Activated CD4-positive, alpha-beta memory T cell treated with anti-CD3 and anti-CD28 coated beads for 36 hours (primary cell): ENCODE data around the gene NUDT7. TPM values are rescaled to one million over a fixed set of nuclear protein-coding genes. Genes with fewer than 3 reads are reported as not detected.

Source experiments
- CTCF ChIA-PET: fragments of 350-600 bp; sonication (Branson Sonifier 250); formaldehyde crosslinking; loops from one replicate; lab custom pipeline; 2021; ENCODE audit warnings: antibody characterized with exemption, inconsistent platforms; lab: Charles Lee
- POLR2A ChIA-PET: fragments of 350-600 bp; sonication (Branson Sonifier 250); formaldehyde crosslinking; loops from one replicate; lab custom pipeline; 2021; ENCODE audit warnings: antibody characterized with exemption; lab: Charles Lee
- DNase-seq: peaks from one replicate; pipeline ENCODE4 v3.0.0-alpha.2; 2020
- H3K27ac Mint-ChIP-seq: one replicate; pipeline ENCODE4 v1.8.0; 2021; ENCODE audit warnings: mixed read lengths
- H3K27me3 Mint-ChIP-seq: one replicate; pipeline ENCODE4 v1.8.0; 2021; ENCODE audit warnings: mixed read lengths
- H3K36me3 Mint-ChIP-seq: one replicate; pipeline ENCODE4 v1.8.0; 2021; ENCODE audit warnings: mixed read lengths
- H3K4me1 Mint-ChIP-seq: one replicate; pipeline ENCODE4 v1.8.0; 2021; ENCODE audit warnings: low read depth, mixed read lengths
- H3K4me3 Mint-ChIP-seq: one replicate; pipeline ENCODE4 v1.8.0; 2021; ENCODE audit warnings: mild to moderate bottlenecking, mixed read lengths
- H3K9me3 Mint-ChIP-seq: one replicate; pipeline ENCODE4 v1.8.0; 2021; ENCODE audit warnings: mixed read lengths
- intact Hi-C: fragments of 100-400 bp; cut with micrococcal nuclease; formaldehyde crosslinking; loops from one replicate; pipeline ENCODE4 v1.15.1; 2023
- total RNA-seq, 2 experiments: library from RNA; stranded (reverse); gene quantifications; one replicate each; pipeline ENCODE4 v1.2.3, GENCODE V29; 2021

The NUDT7 gene
- total RNA-seq, 2 experiments from 2014 or later, result 8.2 to 10.1 TPM

DNA sequence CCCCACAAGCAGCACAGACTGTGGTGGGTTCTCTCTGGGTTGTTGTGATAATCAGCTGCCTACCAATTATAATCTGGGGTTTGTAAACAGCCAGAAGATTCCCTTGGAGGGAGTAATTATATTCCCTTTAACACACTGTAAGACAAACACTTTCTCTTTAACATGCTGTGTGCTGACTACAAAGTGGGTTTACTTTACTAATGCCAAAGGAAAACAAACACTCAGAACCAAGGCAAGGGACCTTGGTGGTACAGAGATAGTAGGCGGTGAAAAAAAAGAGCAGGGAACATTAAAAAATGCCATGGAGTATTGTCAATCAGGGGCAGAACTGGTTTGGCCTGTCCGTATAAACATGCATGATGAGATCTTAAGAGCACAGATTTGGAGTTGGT lies 63.1 kb downstream of the NUDT7 start:
- no peaks in the 10 kb centered on the region for H3K9me3 Mint-ChIP-seq
- H3K4me3 Mint-ChIP-seq, result no peak overlapping the region
- peaks cover 12% of the 10 kb centered on the region for H3K4me1 Mint-ChIP-seq
- no peak for DNase-seq
- intact Hi-C loops, result loop anchor here (5.0 kb wide), 2 partner anchors 63 to 108 kb away; partner anchors contain the start of gene NUDT7
- H3K27ac Mint-ChIP-seq, result no peak overlapping the region
- peaks cover 42% of the 10 kb centered on the region for H3K27me3 Mint-ChIP-seq
- ChIA-PET CTCF (no interaction called here), POLR2A (no interaction called here)
- H3K36me3 Mint-ChIP-seq, result no peaks in the 10 kb centered on the region

- CTCF ChIA-PET, result no interaction called here
- no peak for DNase-seq
- Mint-ChIP-seq H3K4me1 (peaks cover 12% of the 10 kb centered on the region), H3K4me3 (no peak overlapping the region), H3K27ac (no peak overlapping the region), H3K9me3 (no peaks in the 10 kb centered on the region), H3K27me3 (peaks cover 51% of the 10 kb centered on the region), H3K36me3 (no peaks in the 10 kb centered on the region)
- POLR2A ChIA-PET, result no interaction called here
- intact Hi-C loops, result loop anchor here (5.0 kb wide), 2 partner anchors 64 to 109 kb away; partner anchors contain the start of gene NUDT7
Observed at GRCh38 chr16:77786186-77786847, 64.0 kb downstream of the NUDT7 start.

GRCh38 chr16:77787452-77787851 lies 65.1 kb downstream of the NUDT7 start:
- H3K27me3 Mint-ChIP-seq, result peaks cover 60% of the 10 kb centered on the region
- no peak for DNase-seq
- H3K9me3 Mint-ChIP-seq, result no peaks in the 10 kb centered on the region
- peaks cover 12% of the 10 kb centered on the region for H3K4me1 Mint-ChIP-seq
- CTCF ChIA-PET, result no interaction called here
- H3K36me3 Mint-ChIP-seq, result no peaks in the 10 kb centered on the region
- H3K4me3 Mint-ChIP-seq, result no peak overlapping the region
- intact Hi-C loops, result loop anchor here (5.0 kb wide), 2 partner anchors 65 to 110 kb away; partner anchors contain the start of gene NUDT7
- POLR2A ChIA-PET, result no interaction called here
- H3K27ac Mint-ChIP-seq, result no peak overlapping the region

GRCh38 chr16:77788181-77789084 lies 66.1 kb downstream of the NUDT7 start, which contains the start of gene VAT1L:
VAT1L (plus strand) TSS chr16:77788564; CDS start chr16:77788683, 119 bp downstream.
- Mint-ChIP-seq H3K4me3 (peak within 1 kb of the TSS; percentile 69), H3K36me3 (no peaks in the 10 kb centered on the region), H3K9me3 (no peaks in the 10 kb centered on the region), H3K4me1 (peaks cover 12% of the 10 kb centered on the region), H3K27ac (no peak within 1 kb of the TSS), H3K27me3 (peaks cover 65% of the 10 kb centered on the region)
- POLR2A ChIA-PET, result no interaction called here
- CTCF ChIA-PET, result no interaction called here
- DNase-seq, result peak; percentile 17
- intact Hi-C loops, result loop anchor here (5.0 kb wide), 2 partner anchors 66 to 111 kb away; partner anchors contain the start of gene NUDT7

DNA sequence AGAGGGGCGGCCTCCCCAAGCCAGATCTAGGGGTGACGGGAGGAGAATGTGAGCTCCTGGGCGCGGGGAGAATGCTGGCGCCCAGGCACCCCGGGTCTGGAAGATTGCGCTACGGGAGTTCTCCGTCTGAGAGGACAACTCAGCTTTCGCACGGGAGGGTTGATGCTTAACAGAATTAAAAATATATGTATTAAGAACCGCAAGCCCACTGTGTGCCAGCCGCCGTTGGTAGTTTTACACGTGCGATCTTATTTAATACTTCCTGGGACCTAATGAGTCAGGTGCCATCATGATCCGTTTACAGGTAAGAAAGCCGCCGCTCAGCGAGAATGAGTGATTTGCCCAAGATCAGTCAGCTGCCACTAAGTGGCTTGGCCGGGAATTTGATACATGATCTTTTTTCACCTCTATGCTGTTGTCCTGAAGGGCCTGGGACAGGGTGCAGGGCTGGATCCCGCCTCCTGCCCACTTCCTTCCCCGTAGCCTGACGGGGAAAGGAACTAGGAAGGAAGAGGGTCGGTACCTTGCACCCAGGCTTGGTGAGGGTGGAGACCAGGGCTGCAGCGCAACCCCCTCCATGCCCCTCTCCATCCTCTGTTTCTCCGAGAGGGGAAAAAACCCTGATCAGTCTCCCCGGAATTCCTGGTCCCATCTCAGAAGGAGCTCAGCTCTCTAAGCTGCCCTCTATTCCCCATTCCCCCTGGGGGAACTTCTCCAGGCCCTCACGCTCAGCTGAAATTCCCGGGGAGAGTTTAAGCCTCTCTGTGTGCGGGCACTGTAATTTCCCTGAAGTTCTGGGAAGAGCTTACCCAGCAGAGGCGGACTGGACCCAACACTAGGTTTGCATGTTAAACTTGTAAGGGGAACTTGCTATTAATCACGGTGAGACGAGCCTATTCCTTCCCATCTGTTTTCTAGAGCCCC lies 67.0 kb downstream of the NUDT7 start:
- Mint-ChIP-seq H3K27me3 (peaks cover 69% of the 10 kb centered on the region), H3K9me3 (no peaks in the 10 kb centered on the region), H3K36me3 (no peaks in the 10 kb centered on the region), H3K27ac (no peak overlapping the region), H3K4me1 (peaks cover 12% of the 10 kb centered on the region), H3K4me3 (no peak overlapping the region)
- DNase-seq, result peak; percentile 23
- ChIA-PET CTCF (no interaction called here), POLR2A (no interaction called here)
- intact Hi-C loops, result loop anchor here (5.0 kb wide), 2 partner anchors 67 to 112 kb away; partner anchors contain the start of gene NUDT7

GRCh38 chr16:77790009-77790372 lies 67.7 kb downstream of the NUDT7 start:
- no peaks in the 10 kb centered on the region for H3K9me3 Mint-ChIP-seq
- H3K27me3 Mint-ChIP-seq, result peaks cover 71% of the 10 kb centered on the region
- DNase-seq, result no peak
- ChIA-PET POLR2A (no interaction called here), CTCF (no interaction called here)
- H3K4me1 Mint-ChIP-seq, result peaks cover 12% of the 10 kb centered on the region
- intact Hi-C loops, result no loop called here
- no peaks in the 10 kb centered on the region for H3K36me3 Mint-ChIP-seq
- H3K4me3 Mint-ChIP-seq, result no peak overlapping the region
- no peak overlapping the region for H3K27ac Mint-ChIP-seq

GRCh38 chr16:77790912-77791311 lies 68.6 kb downstream of the NUDT7 start:
- Mint-ChIP-seq H3K27me3 (peaks cover 69% of the 10 kb centered on the region), H3K36me3 (no peaks in the 10 kb centered on the region), H3K4me3 (no peak overlapping the region), H3K27ac (no peak overlapping the region), H3K9me3 (no peaks in the 10 kb centered on the region), H3K4me1 (peaks cover 12% of the 10 kb centered on the region)
- POLR2A ChIA-PET, result no interaction called here
- CTCF ChIA-PET, result no interaction called here
- intact Hi-C loops, result no loop called here
- no peak for DNase-seq

Other genes with a start within 250 kb of the NUDT7 start
- gene VAT1L, start 66.0 kb downstream of the NUDT7 start, total RNA-seq, result not detected